NCI-H226 (cell line): Measurements from ENCODE around the gene BASP1.
"Not testable (repeated sequence)": the region's sequence is repeated elsewhere in the genome, so short reads cannot be mapped to it uniquely, and the experiment has no call there.

Experiments
- DNase-seq: peaks from one replicate; pipeline ENCODE4 v3.0.0-alpha.2; 2015

BASP1 gene

DNA sequence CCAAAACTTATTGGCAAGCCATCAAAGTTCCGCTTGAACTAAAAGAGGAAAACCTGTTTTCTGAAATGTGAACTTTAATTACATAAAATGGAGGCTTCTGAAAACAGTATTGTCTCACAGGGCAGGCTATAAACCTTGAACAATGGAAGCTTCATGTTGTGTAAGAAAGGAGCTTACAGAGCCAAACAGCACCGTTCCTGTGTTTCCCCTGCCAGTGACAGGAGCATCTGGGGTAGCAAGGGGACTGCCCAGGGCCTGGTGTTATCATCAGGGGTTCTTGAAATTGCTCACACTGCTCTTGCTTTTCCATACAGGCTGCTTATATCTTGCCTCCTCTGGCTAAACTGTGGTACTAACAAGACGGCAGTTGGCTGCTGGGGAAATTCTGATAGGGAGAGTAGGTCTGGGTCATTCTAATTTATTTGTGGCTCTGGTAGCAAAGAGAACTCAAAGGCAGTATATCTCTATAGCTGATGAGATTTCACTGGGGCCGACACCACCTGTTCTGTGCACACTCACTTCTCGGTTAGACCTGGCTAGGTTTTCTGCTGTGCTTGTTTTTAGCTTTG lies 40.4 kb downstream of the BASP1 start:
- no peak for DNase-seq

- DNase-seq: no peak
These were observed 41.0 kb downstream of the BASP1 start for GRCh38 chr5:17258431-17258830.

GRCh38 chr5:17259012-17259411 lies 41.6 kb downstream of the BASP1 start:
- not testable (repeated sequence) for DNase-seq

- no peak for DNase-seq
These were observed 42.3 kb downstream of the BASP1 start for GRCh38 chr5:17259630-17260257.

DNA sequence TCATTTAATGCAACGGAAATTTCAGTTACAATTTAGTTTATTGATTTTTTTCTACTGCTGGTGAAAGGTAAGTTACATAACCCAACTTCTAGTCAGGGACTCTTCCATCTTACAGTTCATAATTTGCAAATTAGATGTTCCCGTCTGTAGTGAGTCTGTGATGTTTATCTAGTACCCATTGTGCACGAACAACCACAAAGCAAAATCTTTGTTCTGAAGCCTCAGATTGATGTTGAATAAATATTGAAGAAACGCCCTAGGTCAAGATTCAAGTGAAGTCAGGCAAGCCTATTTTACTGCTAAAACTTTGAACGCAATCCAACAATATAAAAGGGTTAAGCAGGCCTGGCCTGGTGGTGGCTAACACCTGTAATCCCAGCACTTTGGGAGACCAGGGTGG lies 43.1 kb downstream of the BASP1 start:
- DNase-seq: no peak

DNA sequence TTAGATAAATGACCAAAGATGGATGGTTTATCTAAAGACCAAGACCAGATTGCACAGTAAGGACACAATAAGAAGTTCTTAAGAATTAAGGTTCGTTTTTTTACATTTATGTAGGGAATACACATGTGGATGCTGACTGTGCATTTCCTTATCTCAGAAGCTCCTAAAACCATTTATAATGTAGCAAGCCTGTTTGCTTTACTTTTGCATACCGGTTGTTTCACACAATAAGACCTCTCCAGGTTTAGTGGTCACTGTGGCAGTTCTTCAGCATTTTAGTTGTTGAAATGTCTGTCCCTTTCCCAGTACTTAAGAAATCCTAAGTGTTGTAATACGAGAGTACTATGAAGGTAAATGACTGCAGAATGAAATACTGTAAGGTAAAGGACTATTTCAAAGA lies 43.6 kb downstream of the BASP1 start:
- DNase-seq: no peak

- no peak for DNase-seq
These were observed 47.6 kb downstream of the BASP1 start for GRCh38 chr5:17265041-17265440.

- DNase-seq: no peak
These were observed 49.7 kb downstream of the BASP1 start for GRCh38 chr5:17267106-17267505.

- no peak for DNase-seq
These were observed 51.8 kb downstream of the BASP1 start for GRCh38 chr5:17269201-17269600.

GRCh38 chr5:17272111-17272510 lies 54.7 kb downstream of the BASP1 start:
- DNase-seq: no peak

DNA sequence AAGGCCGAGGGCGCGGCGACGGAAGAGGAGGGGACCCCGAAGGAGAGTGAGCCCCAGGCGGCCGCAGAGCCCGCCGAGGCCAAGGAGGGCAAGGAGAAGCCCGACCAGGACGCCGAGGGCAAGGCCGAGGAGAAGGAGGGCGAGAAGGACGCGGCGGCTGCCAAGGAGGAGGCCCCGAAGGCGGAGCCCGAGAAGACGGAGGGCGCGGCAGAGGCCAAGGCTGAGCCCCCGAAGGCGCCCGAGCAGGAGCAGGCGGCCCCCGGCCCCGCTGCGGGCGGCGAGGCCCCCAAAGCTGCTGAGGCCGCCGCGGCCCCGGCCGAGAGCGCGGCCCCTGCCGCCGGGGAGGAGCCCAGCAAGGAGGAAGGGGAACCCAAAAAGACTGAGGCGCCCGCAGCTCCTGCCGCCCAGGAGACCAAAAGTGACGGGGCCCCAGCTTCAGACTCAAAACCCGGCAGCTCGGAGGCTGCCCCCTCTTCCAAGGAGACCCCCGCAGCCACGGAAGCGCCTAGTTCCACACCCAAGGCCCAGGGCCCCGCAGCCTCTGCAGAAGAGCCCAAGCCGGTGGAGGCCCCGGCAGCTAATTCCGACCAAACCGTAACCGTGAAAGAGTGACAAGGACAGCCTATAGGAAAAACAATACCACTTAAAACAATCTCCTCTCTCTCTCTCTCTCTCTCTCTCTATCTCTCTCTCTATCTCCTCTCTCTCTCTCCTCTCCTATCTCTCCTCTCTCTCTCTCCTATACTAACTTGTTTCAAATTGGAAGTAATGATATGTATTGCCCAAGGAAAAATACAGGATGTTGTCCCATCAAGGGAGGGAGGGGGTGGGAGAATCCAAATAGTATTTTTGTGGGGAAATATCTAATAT lies 58.1 kb downstream of the BASP1 start:
- DNase-seq: no peak

DNA sequence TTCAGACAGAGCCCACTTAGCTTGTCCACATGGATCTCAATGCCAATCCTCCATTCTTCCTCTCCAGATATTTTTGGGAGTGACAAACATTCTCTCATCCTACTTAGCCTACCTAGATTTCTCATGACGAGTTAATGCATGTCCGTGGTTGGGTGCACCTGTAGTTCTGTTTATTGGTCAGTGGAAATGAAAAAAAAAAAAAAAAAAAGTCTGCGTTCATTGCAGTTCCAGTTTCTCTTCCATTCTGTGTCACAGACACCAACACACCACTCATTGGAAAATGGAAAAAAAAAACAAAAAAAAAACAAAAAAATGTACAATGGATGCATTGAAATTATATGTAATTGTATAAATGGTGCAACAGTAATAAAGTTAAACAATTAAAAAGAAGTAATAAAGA lies 59.0 kb downstream of the BASP1 start:
- no peak for DNase-seq

DNA sequence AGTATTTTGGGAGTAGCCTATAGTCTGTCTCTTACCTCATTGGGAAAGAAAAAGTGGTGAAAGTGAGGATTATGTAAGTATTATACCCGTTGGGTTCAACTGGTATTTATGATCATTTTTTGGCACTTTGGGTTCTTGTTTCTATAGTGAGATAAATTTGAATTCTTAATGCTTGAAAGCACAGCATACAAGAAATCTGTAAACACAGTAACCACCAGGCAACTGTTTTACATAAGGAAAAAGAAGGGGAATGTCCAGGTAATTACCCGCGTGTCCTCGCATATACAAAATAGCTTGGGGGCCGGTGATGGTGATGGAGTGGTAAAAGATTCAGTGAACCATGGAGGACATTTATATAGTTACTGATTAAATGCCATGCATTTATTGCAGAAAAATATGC lies 60.5 kb downstream of the BASP1 start:
- DNase-seq: no peak

GRCh38 chr5:17278931-17279330 lies 61.5 kb downstream of the BASP1 start:
- DNase-seq: no peak

DNA sequence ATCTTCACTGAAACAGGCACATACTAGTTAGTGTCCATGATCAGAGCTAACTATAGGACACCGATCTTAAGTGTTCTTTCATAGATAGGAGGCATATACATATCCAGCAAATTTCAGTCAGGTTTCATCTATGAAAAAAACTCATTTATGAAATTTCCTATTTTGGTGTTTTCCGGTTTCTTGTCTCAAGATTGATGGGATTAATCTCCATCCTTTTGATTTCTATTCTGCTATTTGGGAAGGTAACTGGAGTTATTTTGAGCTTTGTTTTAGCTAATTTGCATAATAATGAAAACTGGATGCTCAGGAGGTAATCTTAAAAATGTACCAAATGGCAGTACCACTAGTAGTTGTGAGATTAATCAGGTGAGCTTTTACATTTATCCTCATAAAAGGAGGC lies 62.1 kb downstream of the BASP1 start:
- DNase-seq: no peak

- no peak for DNase-seq
These were observed 65.1 kb downstream of the BASP1 start for GRCh38 chr5:17282283-17283120.

DNA sequence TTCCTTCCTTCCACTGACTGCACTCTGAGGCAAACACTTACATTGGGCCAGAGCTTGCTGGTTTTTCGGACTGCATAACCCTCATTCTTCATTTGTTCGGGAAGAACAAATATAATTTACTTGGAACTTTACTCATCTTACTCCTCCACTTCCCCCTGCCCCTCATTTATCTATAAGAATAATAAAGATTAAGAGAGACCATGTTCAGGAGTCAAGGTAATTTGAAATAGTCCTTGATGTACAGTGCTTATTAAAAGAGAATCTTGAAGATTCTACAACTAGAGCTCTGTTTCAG lies 65.6 kb downstream of the BASP1 start:
- no peak for DNase-seq

DNA sequence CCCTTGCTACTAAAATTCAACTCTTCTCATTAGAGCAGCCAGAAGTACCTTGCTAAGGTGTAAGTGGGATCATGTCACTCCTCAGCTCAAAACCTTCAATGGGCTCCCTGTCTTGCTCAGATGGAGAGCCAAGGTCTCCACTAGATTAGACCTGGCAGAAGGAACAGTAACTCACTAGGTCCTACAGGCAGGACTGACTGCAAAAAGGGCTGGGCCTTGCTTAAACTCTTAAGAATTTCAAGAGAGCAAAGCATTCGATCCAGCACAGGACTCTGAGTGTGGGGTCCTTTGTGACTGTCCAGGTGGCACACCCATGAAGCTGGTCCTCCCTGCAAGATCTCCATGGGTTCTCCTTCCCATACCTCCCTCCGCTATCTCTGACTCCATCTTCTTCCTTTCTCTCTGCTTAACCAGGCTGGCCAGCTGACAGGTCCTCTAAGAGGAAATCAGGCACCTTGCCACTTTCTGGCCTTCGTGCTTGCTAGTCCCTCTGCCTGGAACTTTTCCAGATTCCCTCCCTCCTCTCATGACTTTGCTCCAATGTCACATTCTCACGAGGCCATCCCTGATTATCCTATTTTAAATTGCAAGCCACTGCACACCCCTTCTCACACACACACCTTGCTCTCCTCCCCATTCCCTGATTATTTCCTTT lies 70.2 kb downstream of the BASP1 start:
- DNase-seq: no peak

GRCh38 chr5:17288570-17288969 lies 71.1 kb downstream of the BASP1 start:
- no peak for DNase-seq

GRCh38 chr5:17289681-17290539 lies 72.5 kb downstream of the BASP1 start:
- no peak for DNase-seq

GRCh38 chr5:17290540-17290974 lies 73.1 kb downstream of the BASP1 start:
- no peak for DNase-seq
